ENCODE results near the gene MACF1.
"Not testable (repeated sequence)": the region's sequence is repeated elsewhere in the genome, so short reads cannot be mapped to it uniquely, and the experiment has no call there.

The MACF1 gene

GRCh38 chr1:39418236-39418635 is 213.7 kb downstream of the MACF1 start:
- no peak for DNase-seq

- no peak for DNase-seq
Observed at GRCh38 chr1:39420493-39420892, 216.0 kb downstream of the MACF1 start.

GRCh38 chr1:39422614-39423013 is 218.1 kb downstream of the MACF1 start:
- DNase-seq: no peak

GRCh38 chr1:39425151-39425550 is 220.7 kb downstream of the MACF1 start:
- no peak for DNase-seq

- DNase-seq: no peak
Observed at GRCh38 chr1:39425634-39426033, 221.1 kb downstream of the MACF1 start.

GRCh38 chr1:39426346-39426745 is 221.9 kb downstream of the MACF1 start:
- DNase-seq: no peak

- DNase-seq: no peak
Observed at GRCh38 chr1:39427374-39427773, 222.9 kb downstream of the MACF1 start.

GRCh38 chr1:39427912-39428311 is 223.4 kb downstream of the MACF1 start:
- no peak for DNase-seq

- DNase-seq: no peak
Observed at GRCh38 chr1:39431927-39432326, 227.4 kb downstream of the MACF1 start.

- no peak for DNase-seq
Observed at GRCh38 chr1:39434797-39435395, 230.4 kb downstream of the MACF1 start.

- no peak for DNase-seq
Observed at GRCh38 chr1:39435597-39435996, 231.1 kb downstream of the MACF1 start.

GRCh38 chr1:39436842-39437241 is 232.3 kb downstream of the MACF1 start:
- no peak for DNase-seq

GRCh38 chr1:39438042-39438441 is 233.5 kb downstream of the MACF1 start:
- DNase-seq: no peak

GRCh38 chr1:39440856-39441255 is 236.4 kb downstream of the MACF1 start:
- DNase-seq: no peak

- DNase-seq: no peak
Observed at GRCh38 chr1:39441797-39442196, 237.3 kb downstream of the MACF1 start.

GRCh38 chr1:39445573-39445972 is 241.1 kb downstream of the MACF1 start:
- DNase-seq: no peak

GRCh38 chr1:39446986-39447567 is 242.6 kb downstream of the MACF1 start:
- no peak for DNase-seq

- DNase-seq: not testable (repeated sequence)
Observed at GRCh38 chr1:39450041-39450440, 245.5 kb downstream of the MACF1 start.

GRCh38 chr1:39450956-39451606 is 246.6 kb downstream of the MACF1 start:
- DNase-seq: no peak

GRCh38 chr1:39452081-39452480 is 247.6 kb downstream of the MACF1 start:
- DNase-seq: peak in 3 of 14 donors; percentile 3 to 18 (median 8)

- DNase-seq: no peak
Observed at GRCh38 chr1:39452540-39452939, 248.0 kb downstream of the MACF1 start.

GRCh38 chr1:39453603-39454002 is 249.1 kb downstream of the MACF1 start:
- peak in 2 of 14 donors; percentile 3 to 9 for DNase-seq

- DNase-seq: peak in 1 of 14 donors; percentile 8
Observed at GRCh38 chr1:39458991-39459390, 254.5 kb downstream of the MACF1 start.

GRCh38 chr1:39462074-39462473 is 257.6 kb downstream of the MACF1 start:
- no peak for DNase-seq

Measured in C1 segment of cervical spinal cord (tissue), 14 donors.